Hepatocyte (in vitro differentiated cells): ENCODE measurements around the gene FAM210B.

ENCODE experiments used
- CTCF ChIP-seq: fragments of 200-600 bp; sonication (generic); IDR thresholded peaks from 2 replicates; pipeline ENCODE4 v1.5.1; 2016; ENCODE audit warnings: antibody characterized with exemption, mild to moderate bottlenecking; ENCODE audit not compliant: poor library complexity
- EZH2 ChIP-seq: fragments of 200-600 bp; sonication (generic); IDR thresholded peaks from 2 replicates; pipeline ENCODE4 v1.6.1; 2016; ENCODE audit warnings: antibody characterized with exemption, mild to moderate bottlenecking, borderline replicate concordance
- EZH2phosphoT487 ChIP-seq: fragments of 200-600 bp; sonication (generic); IDR thresholded peaks from one replicate; pipeline ENCODE4 v1.6.1; 2018; ENCODE audit warnings: antibody characterized with exemption, mild to moderate bottlenecking, low read depth, moderate library complexity; ENCODE audit not compliant: unreplicated experiment, severe bottlenecking

- TF ChIP-seq EZH2 = no peak
- no peak for TF ChIP-seq CTCF
- TF ChIP-seq EZH2phosphoT487 = no peak
Measured at GRCh38 chr20:56417402-56417801, 58.6 kb downstream of the FAM210B start.
